Left ventricle myocardium inferior (tissue), 1 donor: ENCODE measurements around the gene CCHCR1. TPM values are rescaled to one million over a fixed set of nuclear protein-coding genes. Genes with fewer than 3 reads are reported as not detected.

Experiments
- DNase-seq: peaks from one replicate; pipeline ENCODE4 v3.0.0-alpha.2; 2020
- H3K27ac ChIP-seq: fragments of 200-600 bp; replicated peaks from 2 replicates; pipeline ENCODE4 v1.8.0; 2021
- H3K27me3 ChIP-seq: fragments of 200-600 bp; 2 replicates; pipeline ENCODE4 v1.8.0; 2021; ENCODE audit warnings: low read depth
- H3K36me3 ChIP-seq: fragments of 200-600 bp; 2 replicates; pipeline ENCODE4 v1.8.0; 2021
- H3K4me1 ChIP-seq: fragments of 200-600 bp; 2 replicates; pipeline ENCODE4 v1.8.0; 2021
- H3K4me3 ChIP-seq: fragments of 200-600 bp; 2 replicates; pipeline ENCODE4 v1.8.0; 2021; ENCODE audit warnings: mild to moderate bottlenecking, moderate library complexity
- H3K9me3 ChIP-seq: fragments of 200-600 bp; replicated peaks from 2 replicates; pipeline ENCODE4 v1.8.0; 2021
- CTCF ChIP-seq: fragments of 200-600 bp; IDR thresholded peaks from 2 replicates; pipeline ENCODE4 v1.8.0; 2021; ENCODE audit warnings: antibody characterized with exemption, mild to moderate bottlenecking, borderline replicate concordance
- intact Hi-C: fragments of 100-400 bp; cut with micrococcal nuclease; formaldehyde crosslinking; loops from one replicate; pipeline ENCODE4 v1.11.0; 2022
- total RNA-seq: library from RNA; stranded (reverse); fragmentation: NEBNext Ultra II Directional; extraction: Animal tissue kit (Norgen Biotek cat#: 25700); gene quantifications from one replicate; pipeline ENCODE4 v1.2.1, GENCODE V29; 2021
- donor health status: DM: no; HTN: yes; CAD: no; lungs with severe emphysema.

The CCHCR1 gene
- total RNA-seq, 1 donor from 2014 or later = 13.3 TPM

GRCh38 chr6:31094389-31094881 lies 63.2 kb downstream of the CCHCR1 start:
- peak overlapping the region; percentile 50 for H3K27ac ChIP-seq
- no peak for TF ChIP-seq CTCF
- no peak for DNase-seq
- H3K4me1 ChIP-seq = peaks cover 11% of the 10 kb centered on the region
- no peaks in the 10 kb centered on the region for H3K36me3 ChIP-seq
- intact Hi-C loops = no loop called here
- H3K27me3 ChIP-seq = no peaks in the 10 kb centered on the region
- H3K9me3 ChIP-seq = no peaks in the 10 kb centered on the region
- no peak overlapping the region for H3K4me3 ChIP-seq

GRCh38 chr6:31092769-31093505 lies 64.7 kb downstream of the CCHCR1 start:
- no peak for TF ChIP-seq CTCF
- intact Hi-C loops = no loop called here
- peak overlapping the region; percentile 23 for H3K27ac ChIP-seq
- DNase-seq = no peak
- no peaks in the 10 kb centered on the region for H3K36me3 ChIP-seq
- H3K9me3 ChIP-seq = no peaks in the 10 kb centered on the region
- H3K27me3 ChIP-seq = no peaks in the 10 kb centered on the region
- H3K4me3 ChIP-seq = no peak overlapping the region
- peaks cover 11% of the 10 kb centered on the region for H3K4me1 ChIP-seq

Other genes starting within 250 kb of the CCHCR1 start
- 23.0 TPM for gene GTF2H4, start 249.6 kb downstream of the CCHCR1 start, total RNA-seq
- 21.0 TPM for gene VARS2, start 243.6 kb downstream of the CCHCR1 start, total RNA-seq
- gene SFTA2, start 225.6 kb downstream of the CCHCR1 start, total RNA-seq = not detected
- not detected for gene MUCL3, start 216.8 kb downstream of the CCHCR1 start, total RNA-seq
- not detected for gene MUC21, start 174.1 kb downstream of the CCHCR1 start, total RNA-seq
- gene MUC22, start 147.3 kb downstream of the CCHCR1 start, total RNA-seq = 0.08 TPM
- gene C6orf15, start 45.2 kb downstream of the CCHCR1 start, total RNA-seq = not detected
- 4.7 TPM for gene PSORS1C1, start 43.0 kb downstream of the CCHCR1 start, total RNA-seq
- gene CDSN, start 37.4 kb downstream of the CCHCR1 start, total RNA-seq = not detected
- gene PSORS1C2, start 18.7 kb downstream of the CCHCR1 start, total RNA-seq = not detected
- 2.8 TPM for gene TCF19, start 787 bp upstream of the CCHCR1 start, total RNA-seq
- 0.69 TPM for gene POU5F1, start 12.9 kb upstream of the CCHCR1 start, total RNA-seq
- gene HLA-C, start 114.3 kb upstream of the CCHCR1 start, total RNA-seq = 170 TPM
- gene HLA-B, start 199.4 kb upstream of the CCHCR1 start, total RNA-seq = 400 TPM
- gene MICA, start 245.8 kb upstream of the CCHCR1 start, total RNA-seq = 9.9 TPM